Measurements from ENCODE around the gene ZBTB21.

DNA sequence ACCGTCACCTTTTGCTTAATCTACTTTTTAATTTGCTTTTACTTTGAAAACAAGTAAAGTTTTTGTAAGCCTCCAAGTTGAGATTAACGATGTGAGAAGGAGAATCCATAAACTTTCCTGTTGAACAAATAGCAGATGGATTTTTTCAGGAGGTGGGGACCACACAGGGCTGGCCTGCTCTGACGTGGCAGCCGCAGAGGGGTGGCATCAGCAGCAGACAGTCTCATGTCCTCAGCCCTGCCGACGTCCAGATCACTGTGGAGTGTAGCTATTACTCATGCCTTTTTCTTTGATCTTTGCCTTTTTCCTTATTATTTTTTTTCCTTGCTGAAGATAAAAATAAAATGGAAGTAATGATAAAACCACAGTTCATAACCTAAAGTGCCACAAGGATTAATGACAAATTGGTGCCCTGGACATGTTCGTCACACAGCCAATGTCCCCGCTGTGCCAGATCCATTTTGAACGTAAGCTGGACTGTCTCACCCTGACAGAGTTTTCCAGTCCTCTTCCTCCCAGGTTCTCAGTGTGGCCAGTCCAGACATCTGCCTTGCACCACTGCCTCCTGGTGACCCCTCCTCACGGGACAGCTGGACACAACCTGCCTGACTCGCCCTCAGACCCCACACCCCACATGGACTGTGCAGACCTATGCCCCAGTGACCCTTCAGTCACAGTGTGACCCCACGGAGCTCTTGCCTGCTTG, 15.4 kb upstream of the ZBTB21 start:
- TF ChIP-seq, protein P1, sequence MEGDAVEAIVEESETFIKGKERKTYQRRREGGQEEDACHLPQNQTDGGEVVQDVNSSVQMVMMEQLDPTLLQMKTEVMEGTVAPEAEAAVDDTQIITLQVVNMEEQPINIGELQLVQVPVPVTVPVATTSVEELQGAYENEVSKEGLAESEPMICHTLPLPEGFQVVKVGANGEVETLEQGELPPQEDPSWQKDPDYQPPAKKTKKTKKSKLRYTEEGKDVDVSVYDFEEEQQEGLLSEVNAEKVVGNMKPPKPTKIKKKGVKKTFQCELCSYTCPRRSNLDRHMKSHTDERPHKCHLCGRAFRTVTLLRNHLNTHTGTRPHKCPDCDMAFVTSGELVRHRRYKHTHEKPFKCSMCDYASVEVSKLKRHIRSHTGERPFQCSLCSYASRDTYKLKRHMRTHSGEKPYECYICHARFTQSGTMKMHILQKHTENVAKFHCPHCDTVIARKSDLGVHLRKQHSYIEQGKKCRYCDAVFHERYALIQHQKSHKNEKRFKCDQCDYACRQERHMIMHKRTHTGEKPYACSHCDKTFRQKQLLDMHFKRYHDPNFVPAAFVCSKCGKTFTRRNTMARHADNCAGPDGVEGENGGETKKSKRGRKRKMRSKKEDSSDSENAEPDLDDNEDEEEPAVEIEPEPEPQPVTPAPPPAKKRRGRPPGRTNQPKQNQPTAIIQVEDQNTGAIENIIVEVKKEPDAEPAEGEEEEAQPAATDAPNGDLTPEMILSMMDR (IDR thresholded peaks at IDR 0.05; ENCODE audit: low read depth, low read length), result no peak
- TF ChIP-seq POLR2A (IDR thresholded peaks at IDR 0.05; ENCODE audit: extremely low read depth, insufficient read length), result no peak
